HEK293 (cell line): ENCODE data around the gene THEM4.

ENCODE experiments used
- CTCF ChIA-PET: fragments of 350-600 bp; formaldehyde crosslinking; extraction: SDS; loops from one replicate; lab custom pipeline; 2021; ENCODE audit warnings: antibody characterized with exemption; lab: Yijun Ruan, JAX
- POLR2A ChIA-PET: fragments of 300-600 bp; formaldehyde crosslinking; extraction: SDS; loops from one replicate; lab custom pipeline; 2020; ENCODE audit warnings: antibody characterized with exemption, inconsistent platforms; lab: Yijun Ruan, JAX
- H3K27ac ChIP-seq: fragments of 200-500 bp; sonication (Bioruptor generic); 2 replicates; pipeline ENCODE4 v1.5.1; 2014; ENCODE audit warnings: low read depth, low read length, control low read depth, inconsistent platforms; ENCODE audit errors: extremely low read depth
- H3K36me3 ChIP-seq, 2 experiments: fragments of 200-500 bp in 1 of 2; sonication (Bioruptor generic) in 1 of 2; 1 replicate in 1 of 2; 2 replicates in 1 of 2; pipeline ENCODE4 v1.5.1; 2014 to 2017; ENCODE audit warnings: inconsistent platforms in 2 of 2, low read length in 2 of 2; ENCODE audit not compliant: control insufficient read depth in 2 of 2, insufficient read depth in 1 of 2
- H3K4me1 ChIP-seq: fragments of 200-500 bp; sonication (Bioruptor generic); 2 replicates; pipeline ENCODE4 v1.5.1; 2014; ENCODE audit warnings: mild to moderate bottlenecking, low read length, inconsistent platforms; ENCODE audit not compliant: control insufficient read depth, insufficient read depth
- H3K4me3 ChIP-seq: 2 replicates; pipeline ENCODE4 v1.5.1; 2011; ENCODE audit warnings: low read depth, mild to moderate bottlenecking, control low read depth, low read length, moderate library complexity
- H3K9me3 ChIP-seq: fragments of 200-500 bp; sonication (Bioruptor generic); 2 replicates; pipeline ENCODE4 v1.5.1; 2014; ENCODE audit warnings: low read depth, low read length, inconsistent platforms; ENCODE audit not compliant: control insufficient read depth, insufficient read depth
- EGR2 ChIP-seq: fragments of 450-650 bp; formaldehyde crosslinking; IDR thresholded peaks from 2 replicates; pipeline ENCODE4 v1.5.1; 2016; ENCODE audit warnings: low read depth, missing biosample characterization, missing genetic modification characterization
- GLI4 ChIP-seq: fragments of 450-650 bp; formaldehyde crosslinking; IDR thresholded peaks from 2 replicates; pipeline ENCODE4 v1.5.1; 2016; ENCODE audit warnings: missing biosample characterization, missing genetic modification characterization
- HOXD13 ChIP-seq: sonication (generic); formaldehyde crosslinking; IDR thresholded peaks from 2 replicates; pipeline ENCODE4 v1.8.0; 2022; ENCODE audit warnings: missing genetic modification reagents, borderline replicate concordance
- KLF1 ChIP-seq: fragments of 450-650 bp; formaldehyde crosslinking; IDR thresholded peaks from 2 replicates; pipeline ENCODE4 v1.5.1; 2016; ENCODE audit warnings: missing biosample characterization, missing genetic modification characterization
- PATZ1 ChIP-seq: fragments of 450-650 bp; formaldehyde crosslinking; IDR thresholded peaks from 2 replicates; pipeline ENCODE4 v1.5.1; 2016; ENCODE audit warnings: missing biosample characterization, missing genetic modification characterization
- PRDM1 ChIP-seq: fragments of 450-650 bp; formaldehyde crosslinking; IDR thresholded peaks from 2 replicates; pipeline ENCODE4; 2016; ENCODE audit warnings: missing biosample characterization, missing genetic modification characterization
- REST ChIP-seq: fragments of 450-650 bp; formaldehyde crosslinking; IDR thresholded peaks from 2 replicates; pipeline ENCODE4 v1.5.1; 2016; ENCODE audit warnings: missing biosample characterization, missing genetic modification characterization
- SALL2 ChIP-seq: fragments of 450-650 bp; formaldehyde crosslinking; IDR thresholded peaks from 2 replicates; pipeline ENCODE4 v1.5.0; 2017; ENCODE audit warnings: missing biosample characterization, mild to moderate bottlenecking, missing genetic modification characterization, borderline replicate concordance
- SCRT2 ChIP-seq: fragments of 450-650 bp; formaldehyde crosslinking; IDR thresholded peaks from 2 replicates; pipeline ENCODE4 v1.5.1; 2016; ENCODE audit warnings: missing biosample characterization, missing genetic modification characterization
- SP2 ChIP-seq: fragments of 450-650 bp; formaldehyde crosslinking; IDR thresholded peaks from 2 replicates; pipeline ENCODE4 v1.5.1; 2016; ENCODE audit warnings: missing biosample characterization, missing genetic modification characterization
- SP7 ChIP-seq: fragments of 450-650 bp; formaldehyde crosslinking; IDR thresholded peaks from 2 replicates; pipeline ENCODE4 v1.5.1; 2016; ENCODE audit warnings: missing biosample characterization, missing genetic modification characterization
- TSHZ1 ChIP-seq: fragments of 450-650 bp; formaldehyde crosslinking; IDR thresholded peaks from 2 replicates; pipeline ENCODE4 v1.5.1; 2016; ENCODE audit warnings: missing biosample characterization, missing genetic modification characterization, borderline replicate concordance
- ZFHX2 ChIP-seq: fragments of 450-650 bp; formaldehyde crosslinking; conservative IDR thresholded peaks from 2 replicates; pipeline ENCODE4 v1.5.1; 2016; ENCODE audit warnings: missing biosample characterization, missing genetic modification characterization
- ZNF140 ChIP-seq: fragments of 450-650 bp; formaldehyde crosslinking; IDR thresholded peaks from 2 replicates; pipeline ENCODE4 v1.5.1; 2016; ENCODE audit warnings: missing biosample characterization, missing genetic modification characterization
- ZNF148 ChIP-seq: fragments of 450-650 bp; formaldehyde crosslinking; IDR thresholded peaks from 2 replicates; pipeline ENCODE4 v1.5.0; 2017; ENCODE audit warnings: missing biosample characterization, missing genetic modification characterization, borderline replicate concordance
- ZNF169 ChIP-seq: fragments of 450-650 bp; formaldehyde crosslinking; IDR thresholded peaks from 2 replicates; pipeline ENCODE4 v1.5.1; 2016; ENCODE audit warnings: missing biosample characterization, missing genetic modification characterization
- ZNF23 ChIP-seq: fragments of 450-650 bp; formaldehyde crosslinking; IDR thresholded peaks from 2 replicates; pipeline ENCODE4 v1.5.1; 2016; ENCODE audit warnings: missing biosample characterization, missing genetic modification characterization, borderline replicate concordance
- ZNF391 ChIP-seq: fragments of 450-650 bp; formaldehyde crosslinking; IDR thresholded peaks from 2 replicates; pipeline ENCODE4 v1.5.1; 2016; ENCODE audit warnings: low read depth, missing biosample characterization, missing genetic modification characterization, borderline replicate concordance
- ZNF76 ChIP-seq: fragments of 450-650 bp; formaldehyde crosslinking; IDR thresholded peaks from 2 replicates; pipeline ENCODE4; 2016; ENCODE audit warnings: low read depth, missing biosample characterization, missing genetic modification characterization, borderline replicate concordance
- ZNF768 ChIP-seq: fragments of 450-650 bp; formaldehyde crosslinking; IDR thresholded peaks from 2 replicates; pipeline ENCODE4 v1.5.1; 2018; ENCODE audit warnings: missing biosample characterization, mild to moderate bottlenecking, missing genetic modification characterization
- ZNF837 ChIP-seq: fragments of 450-650 bp; formaldehyde crosslinking; IDR thresholded peaks from 2 replicates; pipeline ENCODE4 v1.5.1; 2016; ENCODE audit warnings: missing biosample characterization, missing genetic modification characterization

The THEM4 gene

GRCh38 chr1:151829352-151830046 is 79.8 kb downstream of the THEM4 start (continued):
- TF ChIP-seq TSHZ1 (tag by site-specific recombination) = no peak
- no peak for TF ChIP-seq SP7 (tag by site-specific recombination)
- TF ChIP-seq ZFHX2 = 0 out of 2 replicates have a peak, but pooled peaks have one; percentile 5
- no peak for TF ChIP-seq HOXD13 (CRISPR knock-in tag)

GRCh38 chr1:151828921-151829320 is 80.4 kb downstream of the THEM4 start:
- ChIA-PET POLR2A (interaction anchor here (0.6 kb wide), 1 partner anchor 203 kb away, joined by 3 read pairs; no protein-coding TSS in a partner anchor), CTCF (interaction anchor here (1.3 kb wide), 1 partner anchor 54 kb away, joined by 3 read pairs; no protein-coding TSS in a partner anchor)
- Histone ChIP-seq H3K27ac (no peak overlapping the region), H3K9me3 (no peaks in the 10 kb centered on the region), H3K4me1 (peaks cover 2% of the 10 kb centered on the region), H3K36me3 (no peaks in the 10 kb centered on the region), H3K4me3 (no peak overlapping the region)
- TF ChIP-seq PRDM1 (tag by site-specific recombination) (peak; percentile 75), EGR2 (tag by site-specific recombination) (peak; percentile 83), ZNF23 (tag by site-specific recombination) (no peak), SP2 (peak; percentile 60), REST (peak; percentile 98), ZNF169 (tag by site-specific recombination) (no peak), PATZ1 (tag by site-specific recombination) (0 out of 2 replicates have a peak, but pooled peaks have one; percentile 43), ZFHX2 (peak; percentile 78), KLF1 (tag by site-specific recombination) (peak; percentile 58; the same call in 1 of the 2 replicates), SCRT2 (tag by site-specific recombination) (no peak)

GRCh38 chr1:151827853-151828252 is 81.5 kb downstream of the THEM4 start:
- Histone ChIP-seq H3K36me3 (no peaks in the 10 kb centered on the region), H3K4me1 (peaks cover 2% of the 10 kb centered on the region), H3K27ac (no peak overlapping the region), H3K4me3 (no peak overlapping the region), H3K9me3 (no peaks in the 10 kb centered on the region)
- ChIA-PET POLR2A (interaction anchor here (0.6 kb wide), 1 partner anchor 73 kb away, joined by 3 read pairs; no protein-coding TSS in a partner anchor), CTCF (interaction anchor here (0.6 to 1.3 kb wide), 6 partner anchors 9 to 610 kb away, joined by 3 to 6 read pairs (median 4); no protein-coding TSS in a partner anchor)
- TF ChIP-seq ZNF768 (tag by site-specific recombination) (no peak), ZNF391 (tag by site-specific recombination) (no peak), GLI4 (tag by site-specific recombination) (no peak), PRDM1 (tag by site-specific recombination) (no peak), ZNF76 (no peak), ZNF148 (tag by site-specific recombination) (no peak), ZNF140 (tag by site-specific recombination) (no peak), SALL2 (tag by site-specific recombination) (no peak), ZNF837 (no peak)
